K562 (cell line): Measurements from ENCODE around the gene NREP. TPM values are rescaled to one million over a fixed set of nuclear protein-coding genes. Genes with fewer than 3 reads are reported as not detected.

ENCODE experiments used
- ATAC-seq: fragments of 200-7000 bp; cut with Tn5 transposase; 3 replicates; pipeline ENCODE4 v1.9.1; 2020; ENCODE audit warnings: moderate library complexity
- BruUV-seq: library from RNA; stranded (reverse); fragments of 400-500 nt; replicated peaks from 2 replicates; lab custom pipeline; 2021; lab: Mats Ljungman, UMichigan
- CTCF ChIA-PET: fragments of 300-600 bp; formaldehyde crosslinking; extraction: SDS; loops from one replicate; lab custom pipeline; 2021; ENCODE audit warnings: low intra/inter-chr PET ratio; lab: Yijun Ruan, JAX
- POLR2A ChIA-PET: fragments of 300-600, 350-650 bp; sonication (Branson Sonifier 250); formaldehyde crosslinking; extraction: SDS; loops from one replicate; lab custom pipeline; 2021; ENCODE audit warnings: antibody characterized with exemption, inconsistent platforms; lab: Yijun Ruan, JAX
- DNase-seq, 4 experiments: peaks; one replicate each; pipeline versions ENCODE4 v3.0.0 to v3.0.0-alpha.2; 2011 to 2018; ENCODE audit warnings: low spot score in 3 of 4, mixed read lengths in 3 of 4; ENCODE audit errors: extremely low read depth in 1 of 4
- FAIRE-seq: peaks from 2 replicates; lab custom pipeline; 2011; peaks lifted over from hg19 to GRCh38; lab: Jason Lieb, UNC
- H2AFZ ChIP-seq: 2 replicates; pipeline ENCODE4 v1.6.0; 2011; ENCODE audit warnings: low read depth, low read length, control low read depth, inconsistent platforms
- H3K27ac ChIP-seq: fragments of 200-600 bp; 3 replicates; pipeline ENCODE4 v1.8.0; 2011; ENCODE audit warnings: low read depth, mild to moderate bottlenecking, control low read depth, inconsistent platforms, low read length, moderate library complexity, mixed read lengths; ENCODE audit errors: extremely low read depth
- H3K27me3 ChIP-seq, 2 experiments: fragments of 300-600 bp in 1 of 2; 2 replicates in 1 of 2; 3 replicates in 1 of 2; pipeline versions ENCODE4 v1.6.0 to v1.8.0; 2011; ENCODE audit warnings: inconsistent platforms in 2 of 2, low read length in 2 of 2, mild to moderate bottlenecking in 1 of 2, mixed read lengths in 1 of 2, moderate library complexity in 1 of 2; ENCODE audit not compliant: control insufficient read depth in 2 of 2, insufficient read depth in 2 of 2
- H3K36me3 ChIP-seq: fragments of 300-600 bp; 3 replicates; pipeline ENCODE4 v1.8.0; 2011; ENCODE audit warnings: mild to moderate bottlenecking, low read length, inconsistent platforms; ENCODE audit not compliant: control insufficient read depth, insufficient read depth
- H3K4me1 ChIP-seq, 2 experiments: fragments of 200-600 bp in 1 of 2; replicated peaks in 1 of 2; 2 replicates in 1 of 2; 3 replicates in 1 of 2; pipeline versions ENCODE4 v1.5.1 to v1.8.0; 2011; ENCODE audit warnings: inconsistent platforms in 2 of 2, low read length in 2 of 2, mild to moderate bottlenecking in 1 of 2, mixed read lengths in 1 of 2, moderate library complexity in 1 of 2; ENCODE audit not compliant: control insufficient read depth in 2 of 2, insufficient read depth in 2 of 2
- H3K4me2 ChIP-seq: 2 replicates; pipeline ENCODE4 v1.6.1; 2011; ENCODE audit warnings: low read length, control low read depth, inconsistent platforms, mixed read lengths; ENCODE audit not compliant: insufficient read depth
- H3K4me3 ChIP-seq: fragments of 200-600 bp; sonication (generic), shearing (Covaris generic); 2 replicates; pipeline ENCODE4 v1.5.1; 2016; ENCODE audit warnings: control low read depth, inconsistent platforms
- H3K79me2 ChIP-seq: fragments of 200-600 bp; 3 replicates; pipeline ENCODE4 v1.8.0; 2011; ENCODE audit warnings: low read length, inconsistent platforms; ENCODE audit not compliant: control insufficient read depth, insufficient read depth
- H3K9ac ChIP-seq, 2 experiments: 2 replicates each; pipeline versions ENCODE4 v1.6.0 to v1.6.1; 2011; ENCODE audit warnings: low read depth in 2 of 2, low read length in 2 of 2, control low read depth in 1 of 2, inconsistent platforms in 1 of 2, mild to moderate bottlenecking in 1 of 2, mixed read lengths in 1 of 2; ENCODE audit not compliant: insufficient read depth in 1 of 2
- H3K9me1 ChIP-seq: one replicate; pipeline ENCODE4 v1.6.0; 2011; ENCODE audit warnings: inconsistent platforms, mild to moderate bottlenecking, low read length, moderate library complexity; ENCODE audit not compliant: control insufficient read depth, insufficient read depth
- H3K9me3 ChIP-seq: replicated peaks from 2 replicates; pipeline ENCODE4 v1.5.1; 2011; ENCODE audit warnings: low read depth, low read length, inconsistent platforms; ENCODE audit not compliant: control insufficient read depth, insufficient read depth
- H4K20me1 ChIP-seq: replicated peaks from 2 replicates; pipeline ENCODE4 v1.6.1; 2011; ENCODE audit warnings: low read length, inconsistent platforms, mixed read lengths; ENCODE audit not compliant: control insufficient read depth, insufficient read depth
- BRD4 ChIP-seq: fragments of 200-600 bp; sonication (generic); IDR thresholded peaks from 2 replicates; pipeline ENCODE4 v1.6.1; 2017; ENCODE audit warnings: inconsistent platforms
- ESRRA ChIP-seq: fragments of 450-650 bp; IDR thresholded peaks from 2 replicates; pipeline ENCODE4 v1.6.1; 2014; ENCODE audit warnings: low read depth, mild to moderate bottlenecking, moderate library complexity, borderline replicate concordance
- FOXP1 ChIP-seq: sonication (generic); formaldehyde crosslinking; IDR thresholded peaks from 2 replicates; pipeline ENCODE4 v1.8.0; 2022; ENCODE audit warnings: mild to moderate bottlenecking, missing genetic modification reagents
- HEY1 ChIP-seq: fragments of 250-450 bp; sonication (Bioruptor Pico); IDR thresholded peaks from 2 replicates; pipeline ENCODE4 v1.5.0; 2020; ENCODE audit warnings: mild to moderate bottlenecking, moderate library complexity, borderline replicate concordance
- IFI16 ChIP-seq: fragments of 250-450 bp; sonication (Bioruptor Pico); IDR thresholded peaks from 2 replicates; pipeline ENCODE4 v2.1.2; 2022; ENCODE audit warnings: mild to moderate bottlenecking, inconsistent platforms
- KAT8 ChIP-seq: fragments of 450-650 bp; IDR thresholded peaks from 2 replicates; pipeline ENCODE4 v1.6.1; 2016; ENCODE audit warnings: low read depth, mild to moderate bottlenecking
- KDM5B ChIP-seq: fragments of 200-600 bp; sonication (generic); IDR thresholded peaks from 2 replicates; pipeline ENCODE4 v1.6.1; 2012; ENCODE audit warnings: low read depth, mild to moderate bottlenecking, moderate library complexity, low read length, control low read depth, inconsistent platforms; ENCODE audit not compliant: insufficient replicate concordance
- KLF10 ChIP-seq: fragments of 250-450 bp; sonication (Bioruptor Pico); IDR thresholded peaks from 2 replicates; pipeline ENCODE4 v1.6.1; 2021; ENCODE audit warnings: matching md5 sums
- KLF6 ChIP-seq: fragments of 250-450 bp; sonication (Bioruptor Pico); IDR thresholded peaks from 2 replicates; pipeline ENCODE4 v1.4.0; 2020; ENCODE audit warnings: mild to moderate bottlenecking, moderate library complexity, borderline replicate concordance
- MXI1 ChIP-seq: IDR thresholded peaks from 2 replicates; pipeline ENCODE4 v1.6.1; 2011; ENCODE audit warnings: low read depth, mild to moderate bottlenecking, improper control_type of control experiment, low read length
- NFXL1 ChIP-seq: fragments of 450-650 bp; formaldehyde crosslinking; IDR thresholded peaks from 2 replicates; pipeline ENCODE4 v1.4.0; 2021; ENCODE audit warnings: mild to moderate bottlenecking
- PTRF ChIP-seq: fragments of 450-650 bp; IDR thresholded peaks from 2 replicates; pipeline ENCODE4 v1.6.1; 2016; ENCODE audit warnings: mild to moderate bottlenecking, missing genetic modification characterization, missing compliant biosample characterization
- U2AF2 ChIP-seq: fragments of 200-400 bp; formaldehyde crosslinking; optimal IDR thresholded peaks from 2 replicates; pipeline ENCODE3; 2017; ENCODE audit warnings: low read depth, mild to moderate bottlenecking, low read length
- UBTF ChIP-seq, 2 experiments: IDR thresholded peaks; 2 replicates each; pipeline ENCODE4 v1.6.1; 2012; ENCODE audit warnings: improper control_type of control experiment in 2 of 2, low read depth in 2 of 2, low read length in 2 of 2, borderline replicate concordance in 1 of 2
- ZC3H8 ChIP-seq: fragments of 450-650 bp; IDR thresholded peaks from 2 replicates; pipeline ENCODE4 v1.6.1; 2017
- ZNF133 ChIP-seq: fragments of 250-450 bp; sonication (Bioruptor Pico); IDR thresholded peaks from 2 replicates; pipeline ENCODE4 v1.4.0; 2020; ENCODE audit warnings: mild to moderate bottlenecking
- ZNF174 ChIP-seq: fragments of 250-450 bp; sonication (Bioruptor Pico); IDR thresholded peaks from 2 replicates; pipeline ENCODE4 v1.4.0; 2020; ENCODE audit warnings: mild to moderate bottlenecking
- ZNF277 ChIP-seq: fragments of 250-450 bp; sonication (Bioruptor Pico); IDR thresholded peaks from 2 replicates; pipeline ENCODE4 v1.8.0; 2022; ENCODE audit warnings: inconsistent platforms, mild to moderate bottlenecking, moderate library complexity, borderline replicate concordance
- ZNF511 ChIP-seq: sonication (generic); formaldehyde crosslinking; IDR thresholded peaks from 2 replicates; pipeline ENCODE4 v1.8.0; 2022; ENCODE audit warnings: mild to moderate bottlenecking, missing genetic modification reagents
- WGBS: fragments of 100-300 bp; shearing (Covaris generic); methylation state at CpG from one replicate; pipeline ENCODE4 v1.1.6; 2016; ENCODE audit warnings: low coverage, mixed read lengths; ENCODE audit not compliant: insufficient coverage; ENCODE audit errors: missing lambda C conversion rate; 5-methylcytosine and 5-hydroxymethylcytosine counted together
- in situ Hi-C: fragments of 300-500 bp; cut with MboI; formaldehyde crosslinking; loops from 4 replicates; pipeline ENCODE4 v1.15.0; 2018; ENCODE audit warnings: inconsistent platforms, mixed read lengths
- intact Hi-C: fragments of 100-400 bp; cut with micrococcal nuclease; formaldehyde crosslinking; loops from 2 replicates; pipeline ENCODE4 v1.14.2; 2022
- polyA plus RNA-seq, 8 experiments: library from polyadenylated mRNA; depleted of rRNA in 4 of 8; stranded (reverse) in 5 of 8; unstranded in 3 of 8; fragments of >200 nt; fragmentation: Nextera tagmentation in 2 of 8; fragmentation: Illumina TruSeq in 1 of 8; extraction: Ambion mirVana in 2 of 8; extraction: Trizol in 1 of 8; gene quantifications; 2 replicates each; pipeline versions ENCODE4 v1.2.1 to v1.2.3, GENCODE V29; 2011 to 2014; ENCODE audit warnings: inconsistent platforms in 1 of 8, missing spikeins in 1 of 8
- total RNA-seq, 7 experiments: library from RNA; depleted of rRNA in 6 of 7; stranded (reverse); fragments of >200 nt in 6 of 7; fragmentation: Illumina TruSeq in 2 of 7; extraction: Trizol in 2 of 7; gene quantifications; 2 replicates each; pipeline versions ENCODE4 v1.2.1 to v1.2.3, GENCODE V29; 2011 to 2021; ENCODE audit warnings: low replicate concordance in 1 of 7

Gene NREP
- total and polyA plus RNA-seq, 9 of the 15 experiments (the other 6 are each of a cell fraction or from before 2014, with no cell fraction given), result 0.08 to 0.58 (median 0.23) TPM; not detected in 1

- TF ChIP-seq HEY1 (CRISPR knock-in tag) (no peak), NFXL1 (CRISPR knock-in tag) (no peak), ESRRA (no peak), ZC3H8 (no peak), FOXP1 (CRISPR knock-in tag) (no peak), ZNF133 (CRISPR knock-in tag) (no peak), KLF10 (CRISPR knock-in tag) (no peak), IFI16 (no peak), MXI1 (no peak)
Observed at GRCh38 chr5:111783537-111783936, 26.5 kb upstream of the NREP start (continued).

- H3K27ac ChIP-seq, result no peak overlapping the region
- ChIA-PET CTCF (no interaction called here), POLR2A (no interaction called here)
- ATAC-seq, result no peak
- H3K9ac ChIP-seq, result no peak overlapping the region
- BruUV-seq, result no TSS peak
- no peaks in the 10 kb centered on the region for H4K20me1 ChIP-seq
- no peaks in the 10 kb centered on the region for H3K79me2 ChIP-seq
- in situ Hi-C loops, result no loop called here
- TF ChIP-seq BRD4 (no peak), ZNF277 (CRISPR knock-in tag) (no peak), ZNF511 (no peak), ZNF174 (CRISPR knock-in tag) (no peak), KLF6 (no peak), KDM5B (no peak), UBTF (IDR thresholded peaks at IDR 0.05; ENCODE audit: borderline replicate concordance in 1 of 2, low read depth in 2 of 2, low read length in 2 of 2) (no peak), PTRF (tag) (no peak), KAT8 (no peak), U2AF2 (no peak)
- H3K9me1 ChIP-seq, result no peaks in the 10 kb centered on the region
- H3K4me2 ChIP-seq, result no peak overlapping the region
- H3K4me3 ChIP-seq, result no peak overlapping the region
- 3% methylated on average over 2 of the region's 2 CpGs for WGBS
- no peak overlapping the region for H2AFZ ChIP-seq
- FAIRE-seq, result no peak
- H3K4me1 ChIP-seq, result no peaks in the 10 kb centered on the region
- H3K36me3 ChIP-seq, result no peaks in the 10 kb centered on the region
- intact Hi-C loops, result no loop called here
- no peak for DNase-seq
- H3K9me3 ChIP-seq, result no peaks in the 10 kb centered on the region
- H3K27me3 ChIP-seq, result no peaks in the 10 kb centered on the region
Observed at GRCh38 chr5:111782216-111782615, 25.2 kb upstream of the NREP start.
